ENCODE results near the gene SLC17A8.

- TF ChIP-seq TAF1 (IDR thresholded peaks at IDR 0.05; ENCODE audit: borderline replicate concordance, low read depth, low read length) (no peak), POLR2A (IDR thresholded peaks at IDR 0.05; ENCODE audit: low read depth, low read length) (no peak), POLR2AphosphoS5 (IDR thresholded peaks at IDR 0.05; ENCODE audit: low read depth, low read length) (no peak)
These were observed 88.2 kb downstream of the SLC17A8 start for GRCh38 chr12:100445081-100445481.
